Suprapubic skin (tissue), 4 donors: ENCODE measurements around the gene LRIG1.

Source experiments
- CTCF ChIP-seq, 2 donors: fragments of 200-600 bp in 1 of 2; fragments of 450-650 bp in 1 of 2; sonication (generic) in 1 of 2; IDR thresholded peaks; one replicate each; pipeline ENCODE4 v1.5.1; 2016 to 2019; ENCODE audit warnings: antibody characterized with exemption in 2 of 2, mild to moderate bottlenecking in 1 of 2, moderate library complexity in 1 of 2
- POLR2A ChIP-seq, 2 donors: fragments of 450-650 bp; IDR thresholded peaks; one replicate each; pipeline ENCODE4 v1.6.1; 2017; ENCODE audit warnings: antibody characterized with exemption in 2 of 2, mild to moderate bottlenecking in 2 of 2, moderate library complexity in 2 of 2
- POLR2AphosphoS5 ChIP-seq, 3 donors: sonication (generic); formaldehyde crosslinking; IDR thresholded peaks; one replicate each; pipeline ENCODE4 v1.6.1; 2017; ENCODE audit warnings: antibody characterized with exemption in 3 of 3

- TF ChIP-seq CTCF (IDR thresholded peaks at IDR 0.05) = peak in 1 of 2 donors; percentile 73
- no peak for TF ChIP-seq POLR2A (IDR thresholded peaks at IDR 0.05)
- TF ChIP-seq POLR2AphosphoS5 (IDR thresholded peaks at IDR 0.05) = no peak
Observed at GRCh38 chr3:66500576-66501482, at the start of gene LRIG1.
